IPS DF 6.9 (cell line): Measurements from ENCODE around the gene TRAF3IP1.

Source experiments
- DNase-seq: peaks from one replicate; pipeline ENCODE4 v3.0.0-alpha.2; 2013; ENCODE audit warnings: low read depth, low spot score
- H3K27ac ChIP-seq: one replicate; pipeline ENCODE4 v1.5.1; 2013; ENCODE audit warnings: low read length, control low read depth
- H3K27me3 ChIP-seq: 2 replicates; pipeline ENCODE4 v1.6.1; 2013; ENCODE audit warnings: mild to moderate bottlenecking, low read length; ENCODE audit not compliant: control insufficient read depth, insufficient read depth
- H3K36me3 ChIP-seq: 2 replicates; pipeline ENCODE4 v1.6.1; 2013; ENCODE audit warnings: low read length; ENCODE audit not compliant: control insufficient read depth, insufficient read depth
- H3K4me1 ChIP-seq: 2 replicates; pipeline ENCODE4 v1.6.1; 2013; ENCODE audit warnings: low read length; ENCODE audit not compliant: control insufficient read depth, insufficient read depth
- H3K4me3 ChIP-seq: 2 replicates; pipeline ENCODE4 v1.5.1; 2013; ENCODE audit warnings: mild to moderate bottlenecking, low read length
- H3K9me3 ChIP-seq: 2 replicates; pipeline ENCODE4 v1.6.1; 2013; ENCODE audit warnings: low read length, inconsistent platforms; ENCODE audit not compliant: control insufficient read depth, insufficient read depth
- WGBS: extraction: QIAGEN DNeasy Blood & Tissue Kit; methylation state at CpG from one replicate; pipeline ENCODE4 v1.1.7; 2013; ENCODE audit warnings: mixed read lengths, missing lambda C conversion rate; ENCODE audit not compliant: insufficient read length, insufficient coverage; 5-methylcytosine and 5-hydroxymethylcytosine counted together

Gene TRAF3IP1

DNA sequence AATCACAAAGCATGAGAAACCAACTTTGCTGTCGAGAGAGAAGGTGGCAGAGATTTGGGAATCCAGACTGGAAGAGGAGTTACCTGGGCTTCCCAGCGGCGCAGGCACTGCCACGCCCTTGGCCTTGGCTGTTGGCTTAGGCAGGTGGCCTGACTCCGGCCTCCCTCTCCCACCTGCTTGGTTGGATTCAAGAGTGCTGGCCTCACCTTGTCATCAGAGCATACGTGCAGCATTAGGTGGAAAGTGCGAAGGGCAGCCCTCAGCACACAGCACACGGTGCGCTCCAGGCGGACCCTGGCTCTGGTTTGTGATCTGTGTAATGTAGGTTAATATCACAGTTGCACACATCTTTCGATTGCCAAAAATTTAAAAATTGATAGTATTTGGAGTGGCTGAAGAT lies 87.2 kb downstream of the TRAF3IP1 start:
- H3K9me3 ChIP-seq: no peaks in the 10 kb centered on the region
- no CpG with 5 or more reads among the region's 11 CpGs for WGBS
- no peaks in the 10 kb centered on the region for H3K27me3 ChIP-seq
- no peak overlapping the region for H3K27ac ChIP-seq
- no peak for DNase-seq
- no peaks in the 10 kb centered on the region for H3K36me3 ChIP-seq
- no peaks in the 10 kb centered on the region; the same call in none of the 2 replicates for H3K4me1 ChIP-seq
- H3K4me3 ChIP-seq: no peak overlapping the region

GRCh38 chr2:238408615-238409340 lies 88.5 kb downstream of the TRAF3IP1 start:
- Histone ChIP-seq H3K4me3 (no peak overlapping the region), H3K27me3 (no peaks in the 10 kb centered on the region), H3K4me1 (no peaks in the 10 kb centered on the region; the same call in none of the 2 replicates), H3K36me3 (no peaks in the 10 kb centered on the region), H3K9me3 (no peaks in the 10 kb centered on the region), H3K27ac (no peak overlapping the region)
- DNase-seq: no peak
- WGBS: no CpG with 5 or more reads among the region's 17 CpGs

DNA sequence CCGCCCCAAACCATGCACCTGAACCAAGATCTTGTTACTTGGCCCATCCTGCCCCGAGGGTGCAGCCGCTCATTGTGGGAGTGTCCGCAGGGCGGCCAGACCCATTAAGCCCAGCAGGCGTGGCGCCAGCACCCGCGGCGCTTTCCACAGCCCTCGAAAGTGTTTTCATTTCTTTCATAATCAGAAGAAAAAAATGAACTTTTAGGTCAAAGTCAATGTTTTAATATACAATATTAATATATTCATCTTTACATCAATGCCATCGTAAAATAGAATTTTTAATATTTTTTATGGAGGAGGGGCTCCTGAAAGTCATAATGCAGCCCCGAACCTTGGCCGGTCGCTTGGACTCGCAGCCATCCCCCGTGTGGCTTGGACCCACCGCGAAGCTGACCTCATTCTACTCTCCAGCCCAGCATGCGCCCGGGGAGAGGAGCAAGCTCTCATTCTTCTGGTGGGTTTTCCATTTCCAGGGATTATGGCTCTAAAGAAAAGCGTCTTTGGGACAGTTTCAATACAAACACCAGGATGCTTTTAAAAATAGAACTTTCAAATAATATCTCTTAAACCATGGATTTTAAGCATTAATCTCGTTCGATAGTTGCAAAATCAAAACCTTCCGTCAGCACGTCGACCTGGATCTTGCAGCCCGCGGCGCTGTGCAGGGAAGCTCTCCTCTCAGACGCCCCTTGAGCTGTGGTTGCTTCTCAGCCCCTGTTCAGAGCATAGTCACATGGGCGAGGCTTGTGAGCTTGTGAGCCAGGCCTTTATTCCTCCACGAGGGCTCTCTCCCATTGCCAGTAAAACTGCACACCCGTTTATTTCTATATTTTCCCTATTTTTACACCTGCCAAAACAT lies 89.3 kb downstream of the TRAF3IP1 start:
- WGBS: no CpG with 5 or more reads among the region's 34 CpGs
- no peak overlapping the region for H3K4me3 ChIP-seq
- no peaks in the 10 kb centered on the region for H3K27me3 ChIP-seq
- no peaks in the 10 kb centered on the region; the same call in none of the 2 replicates for H3K4me1 ChIP-seq
- no peaks in the 10 kb centered on the region for H3K9me3 ChIP-seq
- no peak overlapping the region for H3K27ac ChIP-seq
- H3K36me3 ChIP-seq: no peaks in the 10 kb centered on the region
- no peak for DNase-seq

DNA sequence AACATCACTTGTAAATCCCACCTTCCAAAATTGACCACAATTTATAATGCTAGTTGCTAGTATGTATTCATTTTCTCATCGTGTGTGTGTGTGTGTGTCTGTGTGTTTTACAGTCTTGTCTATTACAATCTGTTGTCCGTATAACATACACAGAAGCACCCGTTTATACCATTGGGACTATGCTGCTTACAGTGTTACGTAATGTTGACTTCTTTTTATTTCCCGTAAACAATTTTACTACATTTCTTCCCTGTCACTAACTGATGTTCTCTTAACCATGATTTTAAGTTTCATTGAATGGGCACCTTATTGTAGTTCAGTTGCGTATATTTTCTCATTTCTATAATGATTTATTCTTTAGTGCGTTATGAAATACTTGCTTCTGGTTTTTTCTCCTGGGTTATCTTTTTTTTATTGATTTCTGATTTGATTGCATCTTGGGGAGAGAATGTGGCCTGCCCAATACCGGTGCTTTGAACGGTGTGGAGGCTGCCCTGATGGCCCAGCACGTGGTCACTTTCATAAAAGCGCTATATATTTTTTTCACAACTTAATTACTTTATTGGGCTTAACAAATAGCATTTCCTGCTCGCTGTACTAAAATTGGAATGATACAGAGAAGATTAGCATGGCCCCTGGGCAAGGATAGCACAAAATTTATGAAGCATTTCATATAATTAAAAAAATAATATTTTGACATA lies 91.9 kb downstream of the TRAF3IP1 start:
- no peaks in the 10 kb centered on the region; the same call in 1 of the 2 replicates for H3K9me3 ChIP-seq
- no peaks in the 10 kb centered on the region for H3K27me3 ChIP-seq
- WGBS: 100% methylated on average over 1 of the region's 12 CpGs
- no peak for DNase-seq
- H3K4me1 ChIP-seq: no peaks in the 10 kb centered on the region; the same call in 1 of the 2 replicates
- H3K4me3 ChIP-seq: no peak overlapping the region
- H3K36me3 ChIP-seq: no peaks in the 10 kb centered on the region
- H3K27ac ChIP-seq: no peak overlapping the region

- Histone ChIP-seq H3K27me3 (no peaks in the 10 kb centered on the region), H3K4me1 (no peaks in the 10 kb centered on the region; the same call in 1 of the 2 replicates), H3K36me3 (no peaks in the 10 kb centered on the region), H3K9me3 (no peaks in the 10 kb centered on the region; the same call in 1 of the 2 replicates), H3K27ac (no peak overlapping the region), H3K4me3 (no peak overlapping the region)
- DNase-seq: no peak
- WGBS: no CpG with 5 or more reads among the region's 2 CpGs
These were observed 93.0 kb downstream of the TRAF3IP1 start for GRCh38 chr2:238413368-238413767.

DNA sequence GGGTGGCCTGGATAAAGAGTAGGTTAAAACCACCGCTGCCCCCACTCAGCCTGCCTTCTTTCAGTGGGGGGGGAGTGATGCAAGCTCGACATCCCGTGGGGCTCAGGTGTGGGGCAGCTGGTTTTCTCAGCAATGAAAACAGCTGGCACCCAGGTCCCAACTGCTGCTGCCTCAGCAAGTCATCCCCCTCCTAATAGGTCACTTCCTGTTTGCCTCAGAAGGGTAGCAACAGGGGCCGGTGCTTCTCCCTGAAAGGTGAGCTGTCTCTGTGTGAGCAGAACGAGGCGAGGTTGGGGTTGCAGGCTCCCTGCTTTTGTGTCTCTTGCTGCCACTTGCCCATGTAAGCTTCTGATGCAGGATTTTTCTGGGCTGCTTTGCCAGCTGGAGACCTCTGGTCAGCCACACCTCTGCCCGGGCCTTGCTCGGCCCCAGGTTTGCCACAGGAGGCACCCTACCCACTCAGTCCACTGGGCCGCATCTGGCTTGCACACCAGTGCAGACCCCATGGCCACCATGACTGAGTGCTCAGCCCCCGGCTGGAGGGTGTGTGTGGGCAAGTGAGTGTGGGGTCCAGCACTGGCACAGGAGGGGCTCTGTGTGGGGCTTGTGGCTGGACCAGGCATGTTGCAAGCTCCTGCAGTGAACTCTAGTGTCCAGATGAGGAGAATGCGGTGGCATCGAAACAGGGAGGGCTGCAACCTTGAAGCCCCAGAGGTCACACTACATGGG lies 94.9 kb downstream of the TRAF3IP1 start:
- no peak for DNase-seq
- no peaks in the 10 kb centered on the region for H3K27me3 ChIP-seq
- H3K27ac ChIP-seq: no peak overlapping the region
- H3K36me3 ChIP-seq: no peaks in the 10 kb centered on the region
- no CpG with 5 or more reads among the region's 12 CpGs for WGBS
- no peaks in the 10 kb centered on the region for H3K4me1 ChIP-seq
- no peaks in the 10 kb centered on the region; the same call in 1 of the 2 replicates for H3K9me3 ChIP-seq
- no peak overlapping the region for H3K4me3 ChIP-seq

GRCh38 chr2:238415893-238416292 lies 95.6 kb downstream of the TRAF3IP1 start:
- Histone ChIP-seq H3K27me3 (no peaks in the 10 kb centered on the region), H3K4me1 (0 out of 2 replicates have a peak, but pooled peaks cover 1% of the 10 kb centered on the region), H3K36me3 (no peaks in the 10 kb centered on the region), H3K4me3 (no peak overlapping the region), H3K27ac (no peak overlapping the region), H3K9me3 (no peaks in the 10 kb centered on the region; the same call in 1 of the 2 replicates)
- no peak for DNase-seq
- WGBS: no CpG with 5 or more reads among the region's 5 CpGs

GRCh38 chr2:238418196-238418998 lies 98.1 kb downstream of the TRAF3IP1 start:
- DNase-seq: no peak
- Histone ChIP-seq H3K27me3 (no peaks in the 10 kb centered on the region), H3K36me3 (no peaks in the 10 kb centered on the region), H3K9me3 (no peaks in the 10 kb centered on the region; the same call in 1 of the 2 replicates), H3K27ac (no peak overlapping the region), H3K4me1 (0 out of 2 replicates have a peak, but pooled peaks cover 1% of the 10 kb centered on the region), H3K4me3 (no peak overlapping the region)
- no CpG with 5 or more reads among the region's 6 CpGs for WGBS

GRCh38 chr2:238418999-238419546 lies 98.8 kb downstream of the TRAF3IP1 start:
- no CpG with 5 or more reads among the region's 2 CpGs for WGBS
- H3K27ac ChIP-seq: no peak overlapping the region
- no peaks in the 10 kb centered on the region; the same call in 1 of the 2 replicates for H3K9me3 ChIP-seq
- H3K36me3 ChIP-seq: no peaks in the 10 kb centered on the region
- no peak overlapping the region for H3K4me3 ChIP-seq
- DNase-seq: no peak
- no peaks in the 10 kb centered on the region for H3K27me3 ChIP-seq
- 0 out of 2 replicates have a peak, but pooled peaks cover 1% of the 10 kb centered on the region for H3K4me1 ChIP-seq
